ENCODE measurements around the gene IMP4. TPM values are rescaled to one million over a fixed set of nuclear protein-coding genes. Genes with fewer than 3 reads are reported as not detected.

IMP4 gene
- total and polyA plus RNA-seq, 2 of the 8 experiments (the other 6 are each of a cell fraction or from before 2014, with no cell fraction given): 96.8 to 194 TPM

DNA sequence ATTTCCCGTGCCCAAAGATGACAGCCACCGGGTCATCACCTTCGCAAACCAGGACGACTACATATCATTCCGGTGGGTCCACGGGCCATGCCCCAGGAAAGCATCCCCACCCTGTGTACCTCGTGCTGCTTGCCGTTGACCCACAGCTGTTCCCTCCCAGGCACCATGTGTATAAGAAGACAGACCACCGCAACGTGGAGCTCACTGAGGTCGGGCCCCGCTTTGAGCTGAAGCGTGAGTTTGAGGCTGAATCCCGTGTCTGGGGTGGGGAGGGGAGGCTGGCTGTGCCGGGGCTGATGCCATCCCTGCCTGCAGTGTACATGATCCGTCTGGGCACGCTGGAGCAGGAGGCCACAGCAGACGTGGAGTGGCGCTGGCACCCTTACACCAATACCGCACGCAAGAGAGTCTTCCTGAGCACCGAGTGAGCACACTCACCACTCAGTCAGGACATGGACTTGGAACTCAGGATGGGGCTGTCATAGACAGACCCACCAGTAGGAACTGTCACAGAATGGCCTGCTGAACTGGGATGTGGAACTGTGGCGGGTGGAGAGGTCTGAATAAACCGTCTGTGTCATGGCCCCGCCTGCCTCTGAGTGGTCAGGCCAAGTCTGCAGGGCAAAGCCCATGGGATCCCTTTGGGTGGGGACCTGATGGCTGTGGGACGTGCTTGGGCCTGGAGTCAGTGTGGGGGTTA is 3.5 kb downstream of the IMP4 start:
- no peak overlapping the region for H2BK5ac ChIP-seq (ENCODE audit: low read depth, low read length)
- peaks cover 9% of the 10 kb centered on the region for H3K79me1 ChIP-seq (ENCODE audit: low read depth, low read length)
- H4K91ac ChIP-seq (replicated peaks; ENCODE audit: insufficient read length, low read length): no peak overlapping the region
- H2AFZ ChIP-seq (ENCODE audit: low read length): no peak overlapping the region
- no peak overlapping the region for H2BK12ac ChIP-seq (ENCODE audit: low read depth, low read length)
- DNase-seq (ENCODE audit: low read depth in 1 of 2, low spot score in 2 of 2) (no peak), FAIRE-seq (no peak)
- H4K20me1 ChIP-seq (replicated peaks in 1 of 2; ENCODE audit: control insufficient read depth in 1 of 2, insufficient read depth in 2 of 2, low read length in 2 of 2): peaks cover 1 to 16% of the 10 kb centered on the region in 2 experiments
- no peak overlapping the region for H3K14ac ChIP-seq (ENCODE audit: insufficient read length)
- no peak overlapping the region for H3K4me3 ChIP-seq (ENCODE audit: extremely low read depth in 1 of 4, insufficient read depth in 2 of 4, low read depth in 3 of 4, low read length in 4 of 4)
- H2BK120ac ChIP-seq (replicated peaks; ENCODE audit: low read depth, low read length): no peak overlapping the region
- no peak overlapping the region for H4K8ac ChIP-seq (ENCODE audit: extremely low read depth, insufficient read depth, low read length)
- H3K4me2 ChIP-seq (ENCODE audit: insufficient read depth in 1 of 2, low read depth in 2 of 2, low read length in 2 of 2): no peak overlapping the region
- H4K5ac ChIP-seq (ENCODE audit: insufficient read length, low read depth, low read length): no peak overlapping the region
- no peaks in the 10 kb centered on the region for H3K23me2 ChIP-seq (ENCODE audit: low read depth, low read length)
- no peak overlapping the region for H3K9ac ChIP-seq (replicated peaks in 1 of 4; ENCODE audit: extremely low read depth in 1 of 4, low read depth in 3 of 4, low read length in 3 of 4)
- 93% methylated on average over 26 of the region's 26 CpGs; no CpG with 5 or more reads in 1 of the 2 experiments for WGBS, 2 experiments (ENCODE audit: extremely low coverage in 1 of 2, insufficient coverage in 1 of 2, insufficient read length in 1 of 2, insufficient replicate concordance in 2 of 2, low coverage in 1 of 2, low lambda C conversion rate in 2 of 2, missing lambda C conversion rate in 1 of 2)
- H3K9me3 ChIP-seq (ENCODE audit: insufficient read depth in 2 of 2, low read depth in 1 of 2, low read length in 1 of 2): no peaks in the 10 kb centered on the region
- ChIA-PET POLR2A (ENCODE audit: partially characterized antibody) (no interaction called here), CTCF (ENCODE audit: partially characterized antibody) (interaction anchor here (1.0 to 1.5 kb wide), 3 partner anchors 16 to 165 kb away, joined by 3 read pairs; partner anchors contain the start of gene SMPD4)
- no peak overlapping the region for H2AK5ac ChIP-seq (ENCODE audit: low read depth, low read length)
- H3K4me1 ChIP-seq (replicated peaks in 1 of 4; ENCODE audit: control insufficient read depth in 3 of 4, insufficient read depth in 4 of 4, low read length in 3 of 4): no peaks in the 10 kb centered on the region; a peak in 1 of 7 replicates
- H3K18ac ChIP-seq (ENCODE audit: extremely low read depth, low read length): no peak overlapping the region
- H3K27me3 ChIP-seq (replicated peaks in 1 of 4; ENCODE audit: control insufficient read depth in 3 of 4, extremely low read depth in 1 of 4, insufficient read depth in 3 of 4, low read length in 3 of 4): no peaks in the 10 kb centered on the region
- H3K79me2 ChIP-seq (ENCODE audit: control insufficient read depth in 1 of 2, insufficient read depth in 2 of 2, low read length in 2 of 2): peaks cover 0 to 13% of the 10 kb centered on the region in 2 experiments; a peak in 2 of 4 replicates
- no peak overlapping the region for H2BK20ac ChIP-seq (ENCODE audit: low read length)
- H2BK15ac ChIP-seq (ENCODE audit: low read length): no peak overlapping the region
- H3K36me3 ChIP-seq (ENCODE audit: control insufficient read depth in 2 of 4, insufficient read depth in 4 of 4, low read length in 3 of 4): peaks cover 14 to 40% (median 37%) of the 10 kb centered on the region in 4 experiments
- H3K56ac ChIP-seq (replicated peaks; ENCODE audit: insufficient read length, low read depth, low read length): no peak overlapping the region
- H3K27ac ChIP-seq (ENCODE audit: low read depth, low read length): no peak overlapping the region
- H3K4ac ChIP-seq (replicated peaks; ENCODE audit: insufficient read length, low read depth, low read length): no peak overlapping the region
- no peak overlapping the region for H3K23ac ChIP-seq (ENCODE audit: insufficient read length)
- TF ChIP-seq, protein P1, sequence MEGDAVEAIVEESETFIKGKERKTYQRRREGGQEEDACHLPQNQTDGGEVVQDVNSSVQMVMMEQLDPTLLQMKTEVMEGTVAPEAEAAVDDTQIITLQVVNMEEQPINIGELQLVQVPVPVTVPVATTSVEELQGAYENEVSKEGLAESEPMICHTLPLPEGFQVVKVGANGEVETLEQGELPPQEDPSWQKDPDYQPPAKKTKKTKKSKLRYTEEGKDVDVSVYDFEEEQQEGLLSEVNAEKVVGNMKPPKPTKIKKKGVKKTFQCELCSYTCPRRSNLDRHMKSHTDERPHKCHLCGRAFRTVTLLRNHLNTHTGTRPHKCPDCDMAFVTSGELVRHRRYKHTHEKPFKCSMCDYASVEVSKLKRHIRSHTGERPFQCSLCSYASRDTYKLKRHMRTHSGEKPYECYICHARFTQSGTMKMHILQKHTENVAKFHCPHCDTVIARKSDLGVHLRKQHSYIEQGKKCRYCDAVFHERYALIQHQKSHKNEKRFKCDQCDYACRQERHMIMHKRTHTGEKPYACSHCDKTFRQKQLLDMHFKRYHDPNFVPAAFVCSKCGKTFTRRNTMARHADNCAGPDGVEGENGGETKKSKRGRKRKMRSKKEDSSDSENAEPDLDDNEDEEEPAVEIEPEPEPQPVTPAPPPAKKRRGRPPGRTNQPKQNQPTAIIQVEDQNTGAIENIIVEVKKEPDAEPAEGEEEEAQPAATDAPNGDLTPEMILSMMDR (IDR thresholded peaks at IDR 0.05; ENCODE audit: control extremely low read depth in 1 of 3, insufficient read depth in 1 of 3, low read depth in 1 of 3, low read length in 3 of 3): no peak
- no peak for TF ChIP-seq CBX8 (IDR thresholded peaks at IDR 0.05; ENCODE audit: borderline replicate concordance, low read depth, low read length)

Measured in H1 (cell line).